BLaER1 (cell line): Measurements from ENCODE around the gene KRT23.

ENCODE experiments used
- H3K27ac ChIP-seq: shearing (Covaris generic); formaldehyde crosslinking; 2 replicates; pipeline ENCODE4 v1.8.1; 2022
- H3K27me3 ChIP-seq: shearing (Covaris generic); formaldehyde crosslinking; 2 replicates; pipeline ENCODE4 v1.8.1; 2022
- H3K36me3 ChIP-seq: shearing (Covaris generic); formaldehyde crosslinking; 2 replicates; pipeline ENCODE4 v1.8.1; 2022
- H3K4me1 ChIP-seq: shearing (Covaris generic); formaldehyde crosslinking; 2 replicates; pipeline ENCODE4 v1.8.1; 2022
- H3K4me2 ChIP-seq: shearing (Covaris generic); formaldehyde crosslinking; 2 replicates; pipeline ENCODE4 v1.8.1; 2022
- H3K4me3 ChIP-seq: shearing (Covaris generic); formaldehyde crosslinking; 2 replicates; pipeline ENCODE4 v1.8.1; 2022
- H3K9ac ChIP-seq: shearing (Covaris generic); formaldehyde crosslinking; 2 replicates; pipeline ENCODE4 v1.8.1; 2022
- H3K9me3 ChIP-seq: shearing (Covaris generic); formaldehyde crosslinking; 2 replicates; pipeline ENCODE4 v1.8.1; 2022
- H4K20me1 ChIP-seq: shearing (Covaris generic); formaldehyde crosslinking; 2 replicates; pipeline ENCODE4 v1.8.1; 2022
- Cebpa-rat ChIP-seq: shearing (Covaris generic); IDR thresholded peaks from 2 replicates; pipeline ENCODE4 v1.8.1; 2022

The KRT23 gene

GRCh38 chr17:40951011-40951622, 13.7 kb upstream of the KRT23 start:
- Histone ChIP-seq H3K27me3 (no peaks in the 10 kb centered on the region), H3K9ac (no peak overlapping the region), H3K27ac (no peak overlapping the region), H3K4me1 (no peaks in the 10 kb centered on the region), H3K36me3 (no peaks in the 10 kb centered on the region), H3K9me3 (no peaks in the 10 kb centered on the region), H3K4me2 (no peak overlapping the region), H4K20me1 (no peaks in the 10 kb centered on the region), H3K4me3 (no peak overlapping the region)
- no peak for TF ChIP-seq Cebpa-rat

GRCh38 chr17:40950176-40950575, 12.7 kb upstream of the KRT23 start:
- Histone ChIP-seq H3K27me3 (no peaks in the 10 kb centered on the region), H3K9ac (no peak overlapping the region), H3K27ac (no peak overlapping the region), H3K4me1 (no peaks in the 10 kb centered on the region), H3K9me3 (no peaks in the 10 kb centered on the region), H4K20me1 (no peaks in the 10 kb centered on the region), H3K4me3 (no peak overlapping the region), H3K4me2 (no peak overlapping the region), H3K36me3 (no peaks in the 10 kb centered on the region)
- TF ChIP-seq Cebpa-rat, result no peak

GRCh38 chr17:40949418-40949817, 12.0 kb upstream of the KRT23 start:
- Histone ChIP-seq H3K4me1 (no peaks in the 10 kb centered on the region), H3K36me3 (no peaks in the 10 kb centered on the region), H3K9ac (no peak overlapping the region), H3K9me3 (no peaks in the 10 kb centered on the region), H3K4me2 (no peak overlapping the region), H3K27ac (no peak overlapping the region), H4K20me1 (no peaks in the 10 kb centered on the region), H3K27me3 (no peaks in the 10 kb centered on the region), H3K4me3 (no peak overlapping the region)
- no peak for TF ChIP-seq Cebpa-rat

GRCh38 chr17:40947929-40948328, 10.5 kb upstream of the KRT23 start:
- no peaks in the 10 kb centered on the region for H3K9me3 ChIP-seq
- H3K9ac ChIP-seq, result no peak overlapping the region
- no peak overlapping the region for H3K27ac ChIP-seq
- no peaks in the 10 kb centered on the region for H3K4me1 ChIP-seq
- H3K27me3 ChIP-seq, result no peaks in the 10 kb centered on the region
- no peak overlapping the region for H3K4me2 ChIP-seq
- H3K36me3 ChIP-seq, result no peaks in the 10 kb centered on the region
- no peak for TF ChIP-seq Cebpa-rat
- H4K20me1 ChIP-seq, result no peaks in the 10 kb centered on the region
- no peak overlapping the region for H3K4me3 ChIP-seq

- no peaks in the 10 kb centered on the region for H4K20me1 ChIP-seq
- no peak for TF ChIP-seq Cebpa-rat
- no peaks in the 10 kb centered on the region for H3K36me3 ChIP-seq
- no peak overlapping the region for H3K4me2 ChIP-seq
- no peaks in the 10 kb centered on the region for H3K9me3 ChIP-seq
- no peak overlapping the region for H3K27ac ChIP-seq
- no peaks in the 10 kb centered on the region for H3K4me1 ChIP-seq
- H3K9ac ChIP-seq, result no peak overlapping the region
- no peaks in the 10 kb centered on the region for H3K27me3 ChIP-seq
- H3K4me3 ChIP-seq, result no peak overlapping the region
Measured at GRCh38 chr17:40945414-40945813, 8.0 kb upstream of the KRT23 start.

GRCh38 chr17:40944531-40944930, 7.1 kb upstream of the KRT23 start:
- H3K27me3 ChIP-seq, result no peaks in the 10 kb centered on the region
- H3K9me3 ChIP-seq, result no peaks in the 10 kb centered on the region
- TF ChIP-seq Cebpa-rat, result no peak
- no peak overlapping the region for H3K4me2 ChIP-seq
- H3K27ac ChIP-seq, result no peak overlapping the region
- no peaks in the 10 kb centered on the region for H3K36me3 ChIP-seq
- H3K9ac ChIP-seq, result no peak overlapping the region
- no peak overlapping the region for H3K4me3 ChIP-seq
- no peaks in the 10 kb centered on the region for H4K20me1 ChIP-seq
- no peaks in the 10 kb centered on the region for H3K4me1 ChIP-seq

GRCh38 chr17:40942553-40942952, 5.1 kb upstream of the KRT23 start:
- no peak overlapping the region for H3K4me2 ChIP-seq
- H3K9me3 ChIP-seq, result no peaks in the 10 kb centered on the region
- no peak overlapping the region for H3K27ac ChIP-seq
- no peak overlapping the region for H3K9ac ChIP-seq
- no peaks in the 10 kb centered on the region for H4K20me1 ChIP-seq
- H3K4me3 ChIP-seq, result no peak overlapping the region
- H3K27me3 ChIP-seq, result no peaks in the 10 kb centered on the region
- H3K4me1 ChIP-seq, result no peaks in the 10 kb centered on the region
- H3K36me3 ChIP-seq, result no peaks in the 10 kb centered on the region
- no peak for TF ChIP-seq Cebpa-rat

GRCh38 chr17:40940266-40940665, 2.8 kb upstream of the KRT23 start:
- H3K9ac ChIP-seq, result no peak overlapping the region
- no peaks in the 10 kb centered on the region for H3K27me3 ChIP-seq
- no peak overlapping the region for H3K4me2 ChIP-seq
- TF ChIP-seq Cebpa-rat, result no peak
- H3K27ac ChIP-seq, result no peak overlapping the region
- H3K4me3 ChIP-seq, result no peak overlapping the region
- H3K9me3 ChIP-seq, result no peaks in the 10 kb centered on the region
- no peaks in the 10 kb centered on the region for H3K36me3 ChIP-seq
- no peaks in the 10 kb centered on the region for H4K20me1 ChIP-seq
- H3K4me1 ChIP-seq, result no peaks in the 10 kb centered on the region

- no peak for TF ChIP-seq Cebpa-rat
- Histone ChIP-seq H3K36me3 (no peaks in the 10 kb centered on the region), H3K4me2 (no peak overlapping the region), H3K27me3 (no peaks in the 10 kb centered on the region), H3K4me1 (no peaks in the 10 kb centered on the region), H3K9ac (no peak overlapping the region), H3K27ac (no peak overlapping the region), H3K4me3 (no peak overlapping the region), H4K20me1 (no peaks in the 10 kb centered on the region), H3K9me3 (no peaks in the 10 kb centered on the region)
Measured at GRCh38 chr17:40938981-40939380, 1.5 kb upstream of the KRT23 start.

- H3K4me2 ChIP-seq, result no peak overlapping the region
Measured at GRCh38 chr17:40936976-40937375, 470 bp downstream of the KRT23 start.

GRCh38 chr17:40936437-40936971, 942 bp downstream of the KRT23 start:
- Histone ChIP-seq H3K36me3 (no peaks in the 10 kb centered on the region), H4K20me1 (no peaks in the 10 kb centered on the region), H3K9me3 (no peaks in the 10 kb centered on the region), H3K4me2 (no peak overlapping the region), H3K4me1 (no peaks in the 10 kb centered on the region), H3K27me3 (no peaks in the 10 kb centered on the region), H3K9ac (no peak overlapping the region), H3K4me3 (no peak overlapping the region), H3K27ac (no peak overlapping the region)
- TF ChIP-seq Cebpa-rat, result no peak

More at GRCh38 chr17:40936976-40937375, 470 bp downstream of the KRT23 start:
- Histone ChIP-seq H3K36me3 (no peaks in the 10 kb centered on the region), H4K20me1 (no peaks in the 10 kb centered on the region), H3K9ac (no peak overlapping the region), H3K4me3 (no peak overlapping the region), H3K27ac (no peak overlapping the region), H3K9me3 (no peaks in the 10 kb centered on the region), H3K4me1 (no peaks in the 10 kb centered on the region), H3K27me3 (no peaks in the 10 kb centered on the region)
- TF ChIP-seq Cebpa-rat, result no peak
